SK-N-MC (cell line): ENCODE measurements around the gene KCNQ1.

Source experiments
- EZH2 ChIP-seq: fragments of 200-600 bp; sonication (generic); IDR thresholded peaks from one replicate; pipeline ENCODE4 v1.6.1; 2017; ENCODE audit warnings: antibody characterized with exemption
- FOXP2 ChIP-seq: optimal IDR thresholded peaks from 2 replicates; pipeline ENCODE3; 2011; ENCODE audit warnings: mild to moderate bottlenecking, moderate library complexity; ENCODE audit not compliant: insufficient read depth; ENCODE audit errors: extremely low read length, control extremely low read depth
- POLR2AphosphoS5 ChIP-seq: IDR thresholded peaks from 2 replicates; pipeline ENCODE4 v1.6.1; 2012; ENCODE audit warnings: mild to moderate bottlenecking, low read depth, low read length, borderline replicate concordance

DNA sequence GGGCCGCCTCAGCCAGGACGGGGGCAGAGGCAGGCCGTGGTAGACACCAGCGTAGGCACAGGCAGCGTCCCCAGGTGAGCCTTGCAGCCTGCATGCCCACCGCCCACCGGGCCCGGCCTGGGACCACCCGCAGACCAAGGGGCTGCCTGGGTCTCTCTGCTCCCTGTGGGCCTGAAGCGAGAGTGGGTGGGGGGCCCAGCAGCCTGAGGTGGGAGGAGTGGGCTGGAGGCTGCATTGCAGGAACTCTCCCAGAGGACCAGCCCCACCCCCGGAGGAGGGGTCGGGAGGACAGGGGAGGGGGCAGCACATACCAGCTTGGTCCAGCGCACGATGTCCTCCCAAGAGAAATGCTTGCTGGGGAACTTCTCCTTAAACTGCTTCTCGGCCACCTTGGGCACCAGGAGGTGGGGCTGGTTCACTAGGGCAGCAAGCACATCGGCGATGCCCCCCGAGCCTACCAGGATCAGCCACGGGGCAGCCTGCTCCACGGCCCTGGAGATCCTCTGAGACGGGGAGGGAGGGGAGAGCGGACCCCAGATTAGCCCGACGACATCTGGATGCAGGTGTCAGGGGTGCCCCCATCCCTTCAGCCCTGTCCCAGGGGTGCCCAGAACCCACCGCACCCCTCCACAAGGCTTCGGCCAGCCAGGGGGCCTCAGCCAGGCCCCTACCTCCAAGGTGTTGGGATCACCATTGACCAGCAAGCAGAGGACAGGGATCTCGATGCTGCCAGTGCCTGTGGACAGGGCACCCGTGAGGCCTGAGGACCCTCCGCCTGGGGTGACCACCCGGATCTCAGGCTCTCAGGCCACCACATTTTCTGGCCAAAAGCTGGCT is 26.7 kb upstream of the KCNQ1 start:
- TF ChIP-seq POLR2AphosphoS5: no peak
- no peak for TF ChIP-seq EZH2
- TF ChIP-seq FOXP2: no peak
